Measurements from ENCODE around the gene ESPN. TPM values are rescaled to one million over a fixed set of nuclear protein-coding genes. Genes with fewer than 3 reads are reported as not detected.

The ESPN gene
- total and polyA plus RNA-seq, 2 of the 8 experiments (the other 6 are each of a cell fraction or from before 2014, with no cell fraction given) = 5.2 to 16.3 TPM

GRCh38 chr1:6464514-6464836 lies 39.9 kb downstream of the ESPN start:
- Histone ChIP-seq H3K4ac (replicated peaks; ENCODE audit: insufficient read length, low read depth, low read length) (no peak overlapping the region), H3K4me3 (ENCODE audit: extremely low read depth in 1 of 4, insufficient read depth in 2 of 4, low read depth in 3 of 4, low read length in 4 of 4) (no peak overlapping the region)

More at GRCh38 chr1:6464514-6464836, 39.9 kb downstream of the ESPN start:
- Histone ChIP-seq H3K18ac (ENCODE audit: extremely low read depth, low read length) (no peak overlapping the region), H3K23ac (ENCODE audit: insufficient read length) (no peak overlapping the region), H2BK120ac (replicated peaks; ENCODE audit: low read depth, low read length) (no peak overlapping the region), H2BK20ac (ENCODE audit: low read length) (no peak overlapping the region), H3K23me2 (ENCODE audit: low read depth, low read length) (no peaks in the 10 kb centered on the region; the same call in 1 of the 2 replicates), H3K9ac (replicated peaks in 1 of 4; ENCODE audit: extremely low read depth in 1 of 4, low read depth in 3 of 4, low read length in 3 of 4) (no peak overlapping the region), H3K27ac (ENCODE audit: low read depth, low read length) (no peak overlapping the region), H3K79me1 (ENCODE audit: low read depth, low read length) (no peaks in the 10 kb centered on the region), H3K56ac (replicated peaks; ENCODE audit: insufficient read length, low read depth, low read length) (no peak overlapping the region), H3K14ac (ENCODE audit: insufficient read length) (no peak overlapping the region), H4K5ac (ENCODE audit: insufficient read length, low read depth, low read length) (no peak overlapping the region), H3K9me3 (ENCODE audit: insufficient read depth in 2 of 2, low read depth in 1 of 2, low read length in 1 of 2) (no peaks in the 10 kb centered on the region), H3K36me3 (ENCODE audit: control insufficient read depth in 2 of 4, insufficient read depth in 4 of 4, low read length in 3 of 4) (peaks cover 3 to 14% (median 10%) of the 10 kb centered on the region in 4 experiments; a peak in 4 of 8 replicates), H2AFZ (ENCODE audit: low read length) (no peak overlapping the region), H4K8ac (ENCODE audit: extremely low read depth, insufficient read depth, low read length) (no peak overlapping the region), H4K91ac (replicated peaks; ENCODE audit: insufficient read length, low read length) (no peak overlapping the region), H2AK5ac (ENCODE audit: low read depth, low read length) (0 out of 2 replicates have a peak overlapping the region, but pooled peaks have one; percentile 26), H4K20me1 (replicated peaks in 1 of 2; ENCODE audit: control insufficient read depth in 1 of 2, insufficient read depth in 2 of 2, low read length in 2 of 2) (peaks cover 0 to under 1% of the 10 kb centered on the region in 2 experiments), H2BK12ac (ENCODE audit: low read depth, low read length) (no peak overlapping the region), H3K27me3 (replicated peaks in 1 of 4; ENCODE audit: control insufficient read depth in 3 of 4, extremely low read depth in 1 of 4, insufficient read depth in 3 of 4, low read length in 3 of 4) (peaks cover 0 to 7% (median 4%) of the 10 kb centered on the region in 4 experiments; a peak in 3 of 7 replicates), H3K79me2 (ENCODE audit: control insufficient read depth in 1 of 2, insufficient read depth in 2 of 2, low read length in 2 of 2) (no peaks in the 10 kb centered on the region), H3K4me1 (replicated peaks in 1 of 4; ENCODE audit: control insufficient read depth in 3 of 4, insufficient read depth in 4 of 4, low read length in 3 of 4) (peaks cover 0 to 20% (median 13%) of the 10 kb centered on the region in 4 experiments; a peak in 5 of 7 replicates), H2BK5ac (ENCODE audit: low read depth, low read length) (no peak overlapping the region), H3K4me2 (ENCODE audit: insufficient read depth in 1 of 2, low read depth in 2 of 2, low read length in 2 of 2) (no peak overlapping the region), H2BK15ac (ENCODE audit: low read length) (no peak overlapping the region)
- DNase-seq (ENCODE audit: low read depth in 1 of 2, low spot score in 2 of 2) = no peak
- no peak for FAIRE-seq
- ChIA-PET POLR2A (ENCODE audit: partially characterized antibody) (interaction anchor here (0.6 to 13.7 kb wide), 4 partner anchors 11 to 22 kb away, joined by 3 to 123 read pairs (median 4); no protein-coding TSS in a partner anchor), CTCF (ENCODE audit: partially characterized antibody) (interaction anchor here (0.8 to 6.1 kb wide), 9 partner anchors 8 to 42 kb away, joined by 3 to 31 read pairs (median 8); no protein-coding TSS in a partner anchor)
- TF ChIP-seq RAD21 (IDR thresholded peaks at IDR 0.05 in 1 of 2, conservative IDR thresholded peaks at IDR 0.05 in 1 of 2; ENCODE audit: low read depth in 2 of 2, low read length in 2 of 2) (peak in 1 of 2 experiments; percentile 18; a peak in 1 of 4 replicates), MAFK (IDR thresholded peaks at IDR 0.05; ENCODE audit: low read depth, low read length) (no peak), CTCF (IDR thresholded peaks at IDR 0.05; ENCODE audit: control extremely low read depth in 1 of 3, insufficient read depth in 1 of 3, low read depth in 1 of 3, low read length in 3 of 3) (peak in 1 of 3 experiments; percentile 14; a peak in 1 of 4 replicates)
- WGBS, 2 experiments (ENCODE audit: extremely low coverage in 1 of 2, insufficient coverage in 1 of 2, insufficient read length in 1 of 2, insufficient replicate concordance in 2 of 2, low coverage in 1 of 2, low lambda C conversion rate in 2 of 2, missing lambda C conversion rate in 1 of 2) = 81% methylated on average over 7 of the region's 7 CpGs; no CpG with 5 or more reads in 1 of the 2 experiments

Measured in H1 (cell line).